Right cardiac atrium (tissue), 5 donors: ENCODE measurements around the gene PCBP4. TPM values are rescaled to one million over a fixed set of nuclear protein-coding genes. Genes with fewer than 3 reads are reported as not detected.

ENCODE experiments used
- ATAC-seq, 2 donors: fragments of 200-7000 bp; cut with Tn5 transposase; one replicate each; pipeline versions ENCODE4 v1.8.0 to v1.9.1; 2020; ENCODE audit warnings: moderate library complexity in 2 of 2, mild to moderate bottlenecking in 1 of 2
- DNase-seq, 3 donors: peaks; one replicate each; pipeline ENCODE4 v3.0.0-alpha.2; 2020
- H3K27ac ChIP-seq: one replicate; pipeline ENCODE4 v1.5.1; 2013; ENCODE audit warnings: mild to moderate bottlenecking, low read length, control low read depth, moderate library complexity
- H3K27me3 ChIP-seq: one replicate; pipeline ENCODE4 v1.6.1; 2013; ENCODE audit not compliant: control insufficient read depth, insufficient read depth
- H3K4me1 ChIP-seq: one replicate; pipeline ENCODE4 v1.6.1; 2013; ENCODE audit warnings: low read length; ENCODE audit not compliant: control insufficient read depth, insufficient read depth
- H3K4me3 ChIP-seq: one replicate; pipeline ENCODE4 v1.5.1; 2013; ENCODE audit warnings: low read length, control low read depth
- H3K9me3 ChIP-seq: one replicate; pipeline ENCODE4 v1.6.1; 2013; ENCODE audit warnings: low read length; ENCODE audit not compliant: control insufficient read depth
- WGBS: extraction: QIAGEN DNeasy Blood & Tissue Kit; methylation state at CpG from one replicate; pipeline ENCODE4 v1.1.7; 2013; 5-methylcytosine and 5-hydroxymethylcytosine counted together
- intact Hi-C, 4 donors: fragments of 100-400 bp; cut with DNase I; formaldehyde crosslinking; loops; one replicate each; pipeline versions ENCODE4 v1.11.0 to v1.14.0; 2022 to 2023
- polyA plus RNA-seq: library from polyadenylated mRNA; stranded (reverse); fragments of 200-250 nt; gene quantifications from one replicate; pipeline ENCODE4 v1.2.3, GENCODE V29; 2013
- total RNA-seq, 4 donors: library from RNA; stranded (reverse); fragmentation: NEBNext Ultra II Directional; extraction: Animal tissue kit (Norgen Biotek cat#: 25700); gene quantifications; one replicate each; pipeline ENCODE4 v1.2.1, GENCODE V29; 2021
- donor health status: healthy with polysubstance abuse.
- donor health status: DM: no; HTN: yes; CAD: no.
- donor health status: DM: no; HTN: no; CAD: no.
- donor health status: DM: no; HTN: yes; CAD: no; lungs with severe emphysema.
- donor health status: DM: yes; HTN: yes; CAD: no.

Gene PCBP4
- total and polyA plus RNA-seq, 5 donors: 62.2 to 88.1 (median 72.7) TPM

GRCh38 chr3:51982838-51983577, 15.8 kb upstream of the PCBP4 start, which contains the start of gene ACY1:
Gene ACY1, plus strand, starts transcription at chr3:51983535. Its CDS starts 530 bp downstream, at chr3:51984065.
- WGBS: under 1% methylated on average over 68 of the region's 68 CpGs
- H3K4me3 ChIP-seq: peak within 1 kb of the TSS; percentile 46
- peak within 1 kb of the TSS; percentile 89 for H3K27ac ChIP-seq
- ATAC-seq (peak; percentile 93 to 94), DNase-seq (peak; percentile 92 to 97 (median 96))
- intact Hi-C loops: no loop called here
- H3K27me3 ChIP-seq: no peaks in the 10 kb centered on the region
- H3K9me3 ChIP-seq: no peaks in the 10 kb centered on the region
- peaks cover 3% of the 10 kb centered on the region for H3K4me1 ChIP-seq

- Histone ChIP-seq H3K4me3 (peak overlapping the region; percentile 46), H3K9me3 (no peaks in the 10 kb centered on the region), H3K27ac (peak overlapping the region; percentile 89), H3K4me1 (peaks cover 3% of the 10 kb centered on the region), H3K27me3 (no peaks in the 10 kb centered on the region)
- ATAC-seq (peak; percentile 5 to 9), DNase-seq (no peak)
- 8% methylated on average over 4 of the region's 4 CpGs for WGBS
- intact Hi-C loops: no loop called here
These were observed 15.1 kb upstream of the PCBP4 start for GRCh38 chr3:51982352-51982837.

GRCh38 chr3:51980253-51980652, 13.0 kb upstream of the PCBP4 start:
- DNase-seq (no peak), ATAC-seq (no peak)
- whole genome bisulfite sequencing: 96% methylated on average over 10 of the region's 10 CpGs
- H3K27ac ChIP-seq: no peak overlapping the region
- peaks cover 9% of the 10 kb centered on the region for H3K4me1 ChIP-seq
- H3K4me3 ChIP-seq: no peak overlapping the region
- intact Hi-C loops: no loop called here
- H3K9me3 ChIP-seq: no peaks in the 10 kb centered on the region
- H3K27me3 ChIP-seq: no peaks in the 10 kb centered on the region

GRCh38 chr3:51978143-51978502, 10.9 kb upstream of the PCBP4 start:
- Histone ChIP-seq H3K4me3 (no peak overlapping the region), H3K4me1 (peaks cover 13% of the 10 kb centered on the region), H3K27me3 (no peaks in the 10 kb centered on the region), H3K27ac (no peak overlapping the region), H3K9me3 (no peaks in the 10 kb centered on the region)
- intact Hi-C loops: no loop called here
- no peak for ATAC-seq
- 81% methylated on average over 4 of the region's 4 CpGs for WGBS
- DNase-seq: no peak

- Histone ChIP-seq H3K27ac (no peak overlapping the region), H3K4me1 (peaks cover 13% of the 10 kb centered on the region), H3K9me3 (no peaks in the 10 kb centered on the region), H3K27me3 (no peaks in the 10 kb centered on the region), H3K4me3 (no peak overlapping the region)
- no peak for ATAC-seq
- no peak for DNase-seq
- intact Hi-C loops: no loop called here
- WGBS: 87% methylated on average over 9 of the region's 9 CpGs
These were observed 10.3 kb upstream of the PCBP4 start for GRCh38 chr3:51977446-51978142.

- DNase-seq (peak; percentile 80 to 94 (median 92)), ATAC-seq (peak; percentile 3 to 21)
- no peaks in the 10 kb centered on the region for H3K9me3 ChIP-seq
- peak overlapping the region; percentile 67 for H3K4me3 ChIP-seq
- peaks cover 10% of the 10 kb centered on the region for H3K4me1 ChIP-seq
- intact Hi-C loops: loop anchor here in 1 of 4 donors (2.0 kb wide), 1 partner anchor 33 kb away; the partner anchor contains the start of gene PARP3
- H3K27me3 ChIP-seq: no peaks in the 10 kb centered on the region
- WGBS: 28% methylated on average over 46 of the region's 46 CpGs
- peak overlapping the region; percentile 10 for H3K27ac ChIP-seq
These were observed 8.7 kb upstream of the PCBP4 start for GRCh38 chr3:51975852-51976549.

GRCh38 chr3:51974963-51975851, 8.0 kb upstream of the PCBP4 start, which contains the start of gene ABHD14A:
Gene ABHD14A, plus strand, starts transcription at chr3:51975064. Its CDS starts 72 bp downstream, at chr3:51975136.
- peak; percentile 80 to 81 for ATAC-seq
- under 1% methylated on average over 63 of the region's 63 CpGs for WGBS
- H3K4me3 ChIP-seq: peak within 1 kb of the TSS; percentile 67
- peaks cover 10% of the 10 kb centered on the region for H3K4me1 ChIP-seq
- H3K27ac ChIP-seq: peak within 1 kb of the TSS; percentile 59
- no peaks in the 10 kb centered on the region for H3K9me3 ChIP-seq
- H3K27me3 ChIP-seq: no peaks in the 10 kb centered on the region
- peak; percentile 79 to 93 (median 92) for DNase-seq
- intact Hi-C loops: loop anchor here in 1 of 4 donors (2.0 kb wide), 1 partner anchor 32 kb away; the partner anchor contains the start of gene PARP3

GRCh38 chr3:51974277-51974962, 7.2 kb upstream of the PCBP4 start:
- Histone ChIP-seq H3K4me3 (peak overlapping the region; percentile 67), H3K27me3 (no peaks in the 10 kb centered on the region), H3K27ac (peak overlapping the region; percentile 59), H3K9me3 (no peaks in the 10 kb centered on the region), H3K4me1 (peaks cover 10% of the 10 kb centered on the region)
- peak; percentile 22 to 23 for ATAC-seq
- intact Hi-C loops: loop anchor here in 1 of 4 donors (2.0 kb wide), 1 partner anchor 32 kb away; the partner anchor contains the start of gene PARP3
- 20% methylated on average over 30 of the region's 30 CpGs for WGBS
- DNase-seq: peak; percentile 51 to 84 (median 84)

- H3K27ac ChIP-seq: no peak overlapping the region
- H3K9me3 ChIP-seq: no peaks in the 10 kb centered on the region
- WGBS: 92% methylated on average over 11 of the region's 11 CpGs
- ATAC-seq (no peak), DNase-seq (peak in 2 of 3 donors; percentile 32 to 48)
- H3K27me3 ChIP-seq: no peaks in the 10 kb centered on the region
- intact Hi-C loops: no loop called here
- peaks cover 10% of the 10 kb centered on the region for H3K4me1 ChIP-seq
- H3K4me3 ChIP-seq: no peak overlapping the region
These were observed 4.1 kb upstream of the PCBP4 start for GRCh38 chr3:51971350-51971749.
